HEK293T (cell line): ENCODE measurements around the gene IGFL3.

Experiments
- ARNT ChIP-seq: fragments of 450-650 bp; IDR thresholded peaks from 2 replicates; pipeline ENCODE4 v1.6.1; 2017; ENCODE audit warnings: mild to moderate bottlenecking
- FOXM1 ChIP-seq: fragments of 450-650 bp; IDR thresholded peaks from 2 replicates; pipeline ENCODE4 v1.6.1; 2017; ENCODE audit warnings: mild to moderate bottlenecking, borderline replicate concordance
- L3MBTL2 ChIP-seq: fragments of 450-650 bp; conservative IDR thresholded peaks from 2 replicates; pipeline ENCODE4 v1.6.1; 2016; ENCODE audit warnings: mild to moderate bottlenecking
- PKNOX1 ChIP-seq: fragments of 450-650 bp; IDR thresholded peaks from 2 replicates; pipeline ENCODE4 v1.6.1; 2016
- SP1 ChIP-seq: fragments of 450-650 bp; IDR thresholded peaks from 2 replicates; pipeline ENCODE4 v1.6.1; 2017

- no peak for TF ChIP-seq SP1
- no peak for TF ChIP-seq PKNOX1
- no peak for TF ChIP-seq FOXM1
- no peak for TF ChIP-seq ARNT
- no peak for TF ChIP-seq L3MBTL2
These were observed 17.8 kb upstream of the IGFL3 start for GRCh38 chr19:46142294-46142693.
